NCI-H1694 (cell line): Measurements from ENCODE around the gene NEK6.

Source experiments
- DNase-seq: peaks from one replicate; lab custom pipeline; 2025; lab: John Stamatoyannopoulos, UW

Gene NEK6

DNA sequence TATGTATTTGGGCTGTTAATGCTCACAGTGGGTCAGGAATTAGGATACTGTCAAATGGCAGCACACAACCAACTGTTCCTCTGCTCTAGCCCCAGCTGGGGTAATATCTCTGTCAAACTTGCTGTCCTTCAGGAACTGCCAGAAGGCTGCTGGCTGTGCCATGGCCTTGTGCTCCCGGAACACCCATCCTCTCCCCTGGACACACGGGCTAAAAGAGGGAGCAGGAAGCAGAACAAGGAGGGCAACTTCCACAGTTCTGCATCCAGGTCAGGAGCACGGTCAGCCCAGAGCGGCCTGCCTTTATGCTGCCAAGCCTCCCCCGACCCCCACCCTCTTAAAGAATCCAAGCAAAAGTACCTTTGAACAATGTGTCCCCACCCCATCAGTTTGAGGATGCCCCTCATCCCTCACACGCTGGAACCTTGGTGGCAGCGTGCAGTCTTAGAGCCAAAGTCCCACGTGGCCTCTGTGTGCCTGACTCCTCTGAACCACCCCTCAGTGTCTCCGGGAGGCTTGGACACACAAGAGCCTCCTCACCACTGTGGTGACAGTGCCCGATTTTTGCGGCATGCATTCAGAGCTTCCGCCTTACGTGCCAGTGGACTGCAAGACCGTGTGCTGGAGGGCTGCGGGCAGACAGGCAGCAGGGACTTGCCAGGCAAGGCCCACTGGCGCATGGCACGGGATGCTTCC lies 96.7 kb downstream of the NEK6 start:
- DNase-seq, result no peak

DNA sequence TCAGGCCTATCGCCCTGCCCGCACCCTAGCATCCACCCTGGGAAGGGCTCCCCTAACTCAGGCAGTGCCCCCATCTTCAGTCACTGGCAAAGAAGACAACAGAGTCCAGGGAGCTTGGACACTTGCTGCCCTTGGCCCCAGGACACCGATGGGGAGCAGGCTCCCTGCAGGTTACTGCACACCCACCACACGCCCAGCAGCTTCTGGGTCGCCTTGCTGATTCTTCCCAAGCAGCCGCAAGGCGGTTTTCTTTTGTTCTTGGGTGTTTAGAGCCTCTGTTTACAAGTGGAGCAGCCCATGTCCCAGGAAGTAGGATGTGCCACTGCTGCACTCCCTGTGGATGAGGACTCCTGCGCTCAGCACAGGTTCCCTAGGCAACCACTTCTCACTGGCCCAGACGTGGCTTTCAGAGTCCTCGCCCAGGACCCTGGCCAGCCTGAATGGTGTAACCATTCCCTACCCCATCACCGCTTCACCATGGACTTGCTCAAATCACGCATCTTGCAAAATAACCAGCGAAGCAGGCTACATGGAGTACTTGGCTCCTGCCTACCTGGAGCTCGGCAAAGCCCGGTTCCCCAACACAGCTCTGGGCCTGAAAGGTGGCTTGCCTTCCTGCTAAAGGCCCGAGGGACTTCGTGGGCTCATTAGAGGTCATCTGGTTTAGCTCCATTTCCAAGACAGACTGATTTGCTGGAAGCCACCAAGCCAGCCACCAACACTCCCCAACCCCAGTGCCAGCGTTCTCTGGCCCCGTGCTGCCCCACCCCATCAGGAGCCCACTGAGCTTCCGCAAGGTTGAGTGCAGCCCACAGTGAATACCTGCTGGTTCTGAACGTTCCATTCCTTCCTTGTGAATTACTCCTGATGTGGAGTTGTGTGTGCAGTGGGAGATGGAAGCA lies 97.5 kb downstream of the NEK6 start:
- no peak for DNase-seq

DNA sequence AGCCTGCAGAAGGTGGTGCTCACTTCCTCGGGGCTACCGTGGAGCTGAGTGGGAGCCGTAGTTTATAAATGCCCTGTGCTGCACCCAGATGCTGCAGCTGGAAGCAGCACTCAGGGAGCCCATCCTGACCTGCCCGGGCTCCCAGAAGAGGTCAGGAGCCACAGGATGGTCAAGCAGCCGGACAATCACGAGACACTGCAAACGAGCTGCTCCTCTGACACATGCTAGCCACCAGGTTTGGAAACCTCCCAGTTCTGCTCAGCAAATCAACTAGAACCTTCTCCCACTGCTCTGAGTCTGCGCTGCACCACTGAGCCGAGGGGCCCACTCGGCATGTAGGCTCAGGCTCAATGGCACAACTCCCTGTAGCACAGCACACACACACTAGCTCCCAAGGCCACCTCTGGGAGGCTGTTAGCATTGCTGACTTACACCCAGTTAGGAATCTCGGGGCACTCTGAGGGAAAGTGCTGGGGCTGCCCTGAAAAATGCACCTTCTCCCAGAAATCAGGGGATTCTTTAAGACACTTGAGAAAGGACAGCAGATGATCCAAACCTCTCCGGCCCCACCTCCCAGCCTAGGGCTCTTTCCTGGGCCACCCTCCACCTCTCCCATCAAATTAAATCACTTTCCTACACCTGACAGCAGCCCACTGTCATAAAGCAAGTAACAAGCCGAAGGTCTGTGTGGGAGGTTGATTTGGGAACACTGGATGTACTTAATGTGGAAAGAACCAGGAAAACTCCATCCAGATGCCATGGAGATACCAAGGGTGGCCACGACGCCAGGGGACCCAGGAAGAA lies 98.4 kb downstream of the NEK6 start:
- no peak for DNase-seq

DNA sequence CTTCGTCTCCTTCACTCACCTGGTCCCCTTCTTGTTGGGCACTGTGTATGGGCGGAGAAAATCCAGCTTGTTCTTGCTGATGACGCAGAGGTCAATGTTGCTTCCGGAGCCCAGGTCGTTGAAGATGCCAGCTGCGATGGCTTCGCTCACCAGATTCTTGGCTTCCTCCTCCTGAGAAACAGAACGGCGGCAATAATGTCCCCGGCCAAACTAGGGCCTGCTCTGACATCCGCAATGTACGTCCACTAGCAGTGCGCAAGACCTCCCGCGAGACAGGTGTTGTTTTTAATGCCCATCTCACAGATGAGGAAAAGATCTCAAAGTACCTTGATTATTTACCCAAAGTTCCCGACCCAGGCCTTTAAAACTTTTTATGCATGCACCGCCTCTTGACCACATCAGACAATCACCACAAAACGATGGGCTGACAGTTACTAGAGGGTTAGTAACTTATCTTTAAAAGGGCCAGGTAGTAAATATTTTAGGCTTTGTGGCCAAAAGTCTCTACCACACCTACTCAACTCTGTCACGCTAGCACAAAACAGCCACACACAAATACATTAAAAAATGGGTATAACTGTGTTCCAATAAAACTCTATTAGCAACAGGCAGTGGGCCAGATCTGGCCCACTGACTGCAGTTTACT lies 99.1 kb downstream of the NEK6 start:
- no peak for DNase-seq

DNA sequence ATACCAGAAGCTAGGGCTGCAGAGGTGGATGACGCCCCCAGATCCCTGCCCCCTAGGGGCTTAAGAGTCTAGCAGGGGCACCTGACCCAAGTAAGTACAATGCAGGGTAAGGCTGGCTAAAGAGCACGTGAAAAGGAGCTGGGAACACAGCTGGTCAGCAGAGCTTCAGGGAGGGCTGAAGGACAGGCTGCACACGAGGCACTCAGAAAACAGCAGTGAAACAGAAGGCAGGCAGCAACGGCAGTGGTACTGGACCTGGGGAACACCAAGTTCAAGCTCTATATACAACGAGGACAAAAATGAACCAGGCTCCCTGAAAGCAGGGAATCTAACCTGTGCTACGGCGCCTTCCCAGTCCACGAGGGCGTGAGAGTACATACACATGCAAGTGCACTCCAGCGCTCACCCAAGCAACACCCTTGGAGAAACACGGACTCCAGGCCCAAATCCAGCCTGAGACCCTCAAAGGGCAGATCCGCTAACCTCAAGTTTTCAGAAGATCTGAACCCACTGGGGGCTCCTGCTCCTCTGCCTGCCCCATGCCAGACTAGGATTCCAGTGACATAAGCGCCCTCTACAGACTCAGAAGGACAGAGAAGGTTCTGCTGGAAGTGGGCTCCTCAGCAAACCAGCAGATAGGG lies 100.1 kb downstream of the NEK6 start:
- no peak for DNase-seq

DNA sequence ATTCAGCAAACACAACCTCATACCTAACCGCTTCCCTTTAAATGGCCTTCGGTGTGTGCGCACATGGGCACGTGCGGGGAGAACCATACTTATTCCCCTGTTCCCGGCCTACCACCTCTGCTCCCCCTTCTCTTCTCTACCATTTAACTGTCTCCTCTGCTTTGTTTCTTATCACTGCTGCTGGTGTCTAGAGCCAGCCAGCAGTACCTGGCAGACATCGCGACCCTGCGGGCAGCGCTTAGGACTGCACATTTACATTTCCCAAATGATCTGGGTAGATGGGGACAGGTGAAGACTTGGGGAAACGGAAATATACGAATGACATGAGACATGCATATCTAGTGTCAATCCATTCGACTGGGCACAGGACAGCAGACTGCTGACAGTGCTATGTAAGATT lies 100.9 kb downstream of the NEK6 start:
- DNase-seq, result no peak

DNA sequence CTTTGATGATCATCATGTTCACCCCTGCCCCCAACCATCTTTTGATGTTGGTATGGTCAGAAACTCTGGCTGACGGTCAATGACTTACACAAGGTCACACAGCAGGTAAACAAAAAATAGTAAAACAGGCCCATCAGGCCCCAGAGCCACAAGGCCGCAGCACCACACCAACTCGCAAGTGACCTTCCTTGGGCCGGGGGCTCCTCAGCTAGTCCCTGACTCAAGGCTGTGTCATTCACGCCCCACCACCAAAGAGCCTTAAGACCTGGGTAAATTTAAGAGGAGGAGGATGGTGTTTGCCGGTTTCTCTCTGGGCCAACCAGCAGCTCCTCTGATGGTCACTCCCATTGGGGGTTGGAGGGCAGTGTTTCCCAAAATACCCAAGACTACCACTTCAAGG lies 101.7 kb downstream of the NEK6 start:
- DNase-seq, result no peak

DNA sequence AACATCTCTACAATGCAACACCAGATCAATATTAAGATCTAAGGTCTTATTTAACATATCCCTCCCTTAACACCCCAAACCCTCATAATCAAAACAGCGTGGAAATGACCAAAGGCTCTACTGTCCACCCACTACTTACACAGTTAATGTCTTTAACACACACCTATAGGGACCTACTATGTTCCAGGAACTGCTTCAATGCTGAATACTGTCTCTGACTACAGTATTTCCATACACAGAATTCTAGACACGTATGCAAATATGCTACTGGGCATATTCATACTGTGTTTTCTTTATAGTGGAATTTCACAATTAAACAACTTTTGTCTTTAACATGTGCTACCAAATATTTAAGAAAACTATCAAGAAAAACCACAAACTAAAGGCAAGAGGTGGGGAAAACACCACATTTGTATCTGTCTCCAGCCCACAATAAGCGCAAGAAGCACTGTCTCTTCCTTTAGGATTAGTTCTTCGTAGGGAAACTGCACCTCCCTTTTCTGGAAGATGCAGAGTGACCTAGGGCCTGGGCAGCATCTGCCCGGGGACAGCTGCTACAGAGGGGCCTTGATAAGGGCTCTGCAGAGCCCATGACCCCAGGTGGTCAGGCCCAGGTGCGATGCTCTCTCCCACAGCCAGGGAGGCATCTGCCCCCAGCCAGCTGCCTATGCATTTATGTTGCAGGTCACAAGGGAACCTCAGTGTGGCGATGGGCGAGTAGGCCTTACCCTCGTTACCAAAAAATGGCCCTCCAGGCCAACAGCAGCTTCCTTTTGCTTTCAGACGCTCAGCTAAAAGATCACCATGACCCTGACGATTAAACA lies 102.3 kb downstream of the NEK6 start:
- no peak for DNase-seq

DNA sequence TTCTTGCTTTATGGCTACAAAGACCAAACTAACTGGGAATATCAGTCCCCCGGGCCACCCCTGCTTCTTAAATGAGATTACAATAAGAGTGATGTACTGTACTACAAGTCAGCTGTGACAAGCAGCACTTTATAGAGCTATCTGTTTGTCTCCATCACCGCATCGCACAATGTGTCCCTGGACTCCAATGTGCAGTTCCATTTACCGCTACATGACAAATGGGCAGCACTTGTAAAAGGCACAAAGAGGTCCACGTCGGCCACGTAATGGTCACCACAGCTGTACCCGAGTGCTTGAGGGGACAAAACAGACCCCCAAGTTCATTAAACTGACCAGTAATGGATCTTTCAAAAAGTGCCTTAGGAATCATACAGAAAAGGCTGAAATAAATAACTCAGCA lies 103.4 kb downstream of the NEK6 start:
- DNase-seq, result no peak

DNA sequence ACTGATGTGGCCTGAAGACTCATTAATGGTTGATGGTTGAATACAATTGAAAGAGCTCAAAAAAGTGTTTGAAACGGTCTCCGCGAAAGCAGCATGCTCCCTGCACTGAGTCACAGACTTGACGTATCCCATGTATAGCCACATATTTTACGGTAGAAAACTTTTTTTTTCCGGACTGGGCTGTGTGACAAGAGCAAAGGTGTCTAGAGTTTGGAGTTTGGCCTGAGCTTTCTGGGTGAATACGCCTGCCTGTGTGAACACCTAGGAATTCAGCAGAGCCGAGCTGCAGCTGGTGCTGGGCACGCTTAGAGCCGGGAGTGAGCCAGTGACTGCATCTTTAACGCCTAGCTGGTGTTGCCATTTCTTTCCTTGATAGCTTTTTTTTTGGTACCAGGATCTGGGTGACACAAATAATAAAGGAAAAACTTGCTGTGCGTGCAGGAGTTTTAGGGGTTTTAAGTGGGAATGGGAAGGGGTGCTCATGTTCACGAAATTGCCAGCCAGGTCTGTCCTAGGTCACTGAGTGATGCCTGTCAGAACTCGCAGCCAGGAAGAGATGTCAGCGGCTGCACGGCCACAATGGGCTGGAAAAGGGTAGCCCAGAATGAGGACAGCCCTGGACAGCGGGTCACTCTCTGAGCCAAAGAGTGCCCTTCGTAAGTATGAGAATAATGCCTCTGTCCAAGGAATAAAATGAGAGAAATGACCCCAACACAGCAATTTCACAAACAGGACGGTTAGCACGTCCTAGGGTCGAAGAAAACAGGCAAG lies 105.8 kb downstream of the NEK6 start:
- DNase-seq, result no peak

DNA sequence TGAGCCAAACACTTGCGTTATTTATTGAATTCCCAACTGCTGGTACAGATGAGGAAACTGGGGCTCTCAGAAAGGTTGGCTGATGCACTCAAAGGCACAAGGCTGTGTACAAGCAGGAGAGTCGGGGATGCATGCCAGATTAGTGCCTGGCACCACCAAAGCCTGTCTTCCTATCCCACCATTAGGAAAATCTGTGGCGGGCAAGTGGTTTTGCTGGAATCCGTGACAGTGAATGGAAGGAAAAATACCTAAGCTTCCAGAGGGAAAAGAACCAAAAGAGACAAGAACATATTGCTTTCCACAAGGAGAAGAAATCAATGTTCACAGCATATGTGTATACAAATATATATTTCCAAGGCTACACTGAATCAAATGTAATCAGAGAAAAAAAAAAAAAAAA lies 106.4 kb downstream of the NEK6 start:
- DNase-seq, result no peak

DNA sequence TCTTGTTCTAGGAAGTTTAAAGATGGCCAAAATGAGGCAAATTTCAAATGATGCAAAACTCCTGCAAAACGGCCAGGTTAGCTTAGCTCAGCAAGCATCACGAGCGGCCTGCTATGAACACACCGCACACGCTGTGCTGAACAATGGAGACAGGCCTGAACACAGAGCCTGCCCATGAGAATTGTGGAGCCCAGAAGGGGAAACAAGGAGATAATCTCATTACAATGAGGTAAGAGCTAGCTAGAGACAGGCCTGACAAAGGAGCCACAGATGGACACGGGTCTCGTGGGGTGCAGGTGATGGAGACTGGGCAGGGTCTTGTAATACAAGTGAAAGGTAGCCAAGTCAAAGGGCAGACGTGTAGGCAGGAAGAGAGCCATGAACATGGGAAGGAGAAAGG lies 107.3 kb downstream of the NEK6 start:
- no peak for DNase-seq

DNA sequence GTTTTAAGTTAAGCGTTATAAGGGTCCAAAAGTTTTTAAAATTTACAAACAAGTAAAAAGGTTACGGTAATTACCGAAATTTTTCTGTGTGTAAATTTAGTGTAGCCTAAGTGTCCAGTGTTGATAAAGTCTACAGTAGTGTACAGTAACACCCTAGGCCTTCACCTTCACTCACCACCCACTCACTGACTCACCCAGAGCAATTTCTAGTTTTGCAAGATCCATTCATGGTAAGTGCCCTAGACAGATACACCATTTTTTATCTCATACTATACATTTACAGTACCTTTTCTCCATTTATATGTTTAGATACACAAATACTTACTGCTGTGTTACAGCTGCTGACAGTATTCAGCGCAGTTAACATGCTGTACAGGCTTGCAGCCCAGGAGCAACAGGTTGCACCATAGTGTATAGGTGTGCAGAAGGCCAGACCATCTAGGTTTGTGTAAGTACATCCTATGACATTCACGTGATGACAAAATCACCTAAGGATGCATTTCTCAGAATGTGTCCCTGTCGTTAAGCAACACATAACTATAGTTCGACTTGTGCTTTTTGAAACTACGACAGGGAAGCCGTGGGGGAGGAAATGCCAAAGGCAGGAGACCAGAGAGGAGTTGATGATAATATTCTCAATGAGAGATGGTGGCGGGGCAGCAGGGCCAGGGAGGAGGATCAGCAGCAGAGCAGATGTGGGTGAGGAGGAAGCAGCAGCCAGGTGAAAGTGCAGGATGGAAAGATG lies 108.9 kb downstream of the NEK6 start:
- no peak for DNase-seq

DNA sequence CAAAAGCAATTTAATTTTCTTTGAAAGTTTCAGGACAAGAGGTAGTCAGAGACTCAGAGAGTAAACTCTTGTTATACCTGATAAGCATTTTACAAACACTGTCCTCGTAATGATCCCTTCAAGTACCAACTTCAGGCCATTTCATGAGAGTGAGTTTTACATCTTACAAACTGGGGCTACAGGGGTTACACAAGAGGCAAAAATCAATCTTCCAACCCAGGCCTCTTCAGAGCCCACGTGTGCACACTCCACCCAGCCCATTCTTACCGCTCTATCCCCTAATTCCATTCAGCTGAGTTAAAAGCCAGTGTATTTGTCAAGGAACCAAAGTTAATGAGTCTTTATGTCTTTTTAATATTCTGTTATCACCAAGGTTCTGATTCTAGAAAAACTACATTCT lies 110.9 kb downstream of the NEK6 start:
- DNase-seq, result no peak

DNA sequence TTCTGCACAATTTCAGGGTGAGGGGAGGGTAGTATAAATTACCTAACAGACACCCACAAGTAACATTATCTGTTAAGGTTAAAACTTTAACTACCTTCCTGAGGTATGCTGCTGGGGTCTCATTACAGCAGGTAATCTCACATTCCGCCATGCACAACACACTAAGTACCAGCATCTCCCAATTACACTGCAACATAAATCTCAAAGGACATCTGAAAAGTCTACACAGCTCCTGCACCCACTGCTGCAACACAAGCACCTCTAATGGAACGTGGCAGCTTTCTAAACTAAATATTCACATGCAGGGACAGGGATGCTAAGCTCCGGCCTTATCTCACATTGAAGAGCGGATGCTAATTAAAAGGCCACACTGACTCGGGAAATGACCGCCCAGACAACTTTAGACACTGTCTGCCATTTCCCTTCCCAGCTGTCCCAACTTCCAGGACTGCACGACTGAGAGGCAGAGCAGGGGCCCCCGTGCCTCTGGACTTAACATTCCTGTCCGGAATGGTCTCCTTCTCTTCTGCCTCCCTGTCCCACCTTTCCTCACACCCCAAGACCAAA lies 111.6 kb downstream of the NEK6 start:
- DNase-seq, result no peak

DNA sequence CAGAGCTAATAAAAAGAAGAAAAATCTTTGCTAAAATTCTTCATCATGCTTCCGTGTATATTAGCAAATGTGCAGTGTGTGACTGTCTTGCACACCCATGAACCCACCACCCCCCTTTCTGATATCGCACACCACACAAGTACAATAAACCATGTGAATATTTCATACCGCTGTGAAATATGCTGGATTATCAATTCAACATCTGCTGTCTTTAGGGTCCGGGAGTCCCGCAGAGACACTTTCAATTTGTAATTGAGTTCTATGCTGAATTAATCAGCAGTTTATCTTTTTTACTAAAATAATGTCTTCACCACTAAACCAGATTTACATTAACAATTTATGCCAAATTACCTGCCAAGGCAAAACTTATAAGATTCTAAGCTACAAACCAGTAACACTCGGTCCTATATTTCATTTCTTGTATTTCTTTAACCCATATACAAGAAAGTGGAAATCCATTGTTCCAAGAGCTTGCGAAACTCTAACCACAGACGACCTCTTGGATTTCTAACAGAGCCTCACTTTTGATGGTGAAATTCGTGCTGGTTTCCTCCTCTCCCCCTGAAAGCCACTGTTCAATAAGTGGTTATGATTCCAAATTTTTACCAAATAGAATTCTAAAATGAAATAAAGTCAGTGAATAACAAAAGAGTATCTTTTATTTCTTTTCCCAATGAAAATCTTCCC lies 113.3 kb downstream of the NEK6 start:
- DNase-seq, result no peak

DNA sequence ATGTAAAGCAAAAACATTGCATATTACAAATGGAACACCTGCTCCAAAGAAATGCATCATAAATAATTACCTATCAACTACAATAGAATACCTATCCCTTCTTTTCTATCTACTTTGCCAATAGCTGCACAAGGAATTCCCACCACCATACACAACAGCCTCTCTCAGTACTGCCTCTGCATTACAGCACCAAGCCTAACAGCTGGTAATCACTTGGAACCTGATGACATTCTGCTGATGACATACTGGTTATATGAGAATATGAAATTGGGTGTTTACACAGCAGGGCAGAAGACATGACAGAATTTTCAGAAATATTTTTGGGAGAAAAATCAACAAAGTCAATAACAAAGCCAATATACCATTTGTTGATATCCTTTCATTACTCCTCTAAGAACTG lies 114.3 kb downstream of the NEK6 start:
- no peak for DNase-seq

DNA sequence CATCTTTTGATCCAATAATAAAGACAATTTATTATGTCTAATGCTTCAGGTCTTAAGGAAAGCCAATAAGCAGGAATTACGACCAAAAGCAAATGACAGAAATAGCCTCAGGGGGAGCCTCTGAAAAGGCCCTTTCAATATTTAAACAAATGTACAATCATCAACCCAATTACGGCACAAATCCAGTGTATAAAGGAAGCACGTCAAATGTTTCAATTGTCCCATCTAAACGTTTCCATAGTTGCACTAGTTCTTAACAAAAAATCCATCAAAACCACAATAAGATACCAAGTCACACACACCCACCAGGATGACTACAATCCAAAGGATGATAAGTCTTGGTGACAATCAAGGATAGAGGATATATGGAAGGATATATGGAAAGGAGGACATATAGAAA lies 115.6 kb downstream of the NEK6 start:
- DNase-seq, result no peak
